GM12892 (cell line): Measurements from ENCODE around the gene GAGE10. TPM values are rescaled to one million over a fixed set of nuclear protein-coding genes. Genes with fewer than 3 reads are reported as not detected.

Experiments used
- DNase-seq: peaks from one replicate; pipeline ENCODE4 v3.0.0; 2011; ENCODE audit not compliant: insufficient read length
- FAIRE-seq: peaks from 2 replicates; lab custom pipeline; 2011; peaks lifted over from hg19 to GRCh38; lab: Jason Lieb, UNC
- POLR2A ChIP-seq: IDR thresholded peaks from 2 replicates; pipeline ENCODE4 v1.6.1; 2011; ENCODE audit warnings: low read depth, low read length, control low read depth
- POLR2AphosphoS5 ChIP-seq: IDR thresholded peaks from 2 replicates; pipeline ENCODE4 v1.6.1; 2011; ENCODE audit warnings: low read depth, low read length, control low read depth
- TAF1 ChIP-seq: IDR thresholded peaks from 2 replicates; pipeline ENCODE4 v1.6.1; 2011; ENCODE audit warnings: low read depth, mild to moderate bottlenecking, control low read depth, low read length, borderline replicate concordance
- polyA plus RNA-seq: library from polyadenylated mRNA; unstranded; fragments of >200 nt; gene quantifications from one replicate; pipeline ENCODE4 v1.2.1, GENCODE V29; 2012; ENCODE audit warnings: missing spikeins, inconsistent platforms; ENCODE audit not compliant: missing spikeins

Gene GAGE10, protein sequence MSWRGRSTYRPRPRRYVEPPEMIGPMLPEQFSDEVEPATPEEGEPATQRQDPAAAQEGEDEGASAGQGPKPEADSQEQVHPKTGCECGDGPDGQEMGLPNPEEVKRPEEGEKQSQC
- polyA plus RNA-seq = not detected

DNA sequence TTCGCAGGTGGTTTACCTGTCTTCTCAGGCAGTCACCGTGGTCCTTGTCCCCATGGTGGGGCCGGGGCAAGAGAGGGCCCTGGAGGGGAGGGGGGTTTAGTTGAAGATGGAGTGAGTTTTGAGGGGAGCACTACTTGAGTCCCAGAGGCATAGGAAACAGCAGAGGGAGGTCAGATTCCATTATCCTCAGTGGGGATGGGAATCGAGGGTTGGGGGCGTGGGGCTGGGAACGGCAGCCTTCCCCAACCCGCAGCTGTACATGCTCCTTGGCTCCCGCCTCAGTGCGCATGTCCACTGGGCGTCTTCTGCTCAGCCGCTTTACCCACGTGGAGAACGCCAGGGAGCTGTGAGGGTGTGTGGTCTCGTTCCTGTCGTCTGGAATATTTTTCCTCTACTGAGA is at the start of gene GAGE10:
TSS of gene GAGE10 (plus strand) at position 301 of the 400 bp plus-strand sequence. CDS start 1,214 bp downstream, outside the sequence.
- no peak for TF ChIP-seq POLR2A
- TF ChIP-seq POLR2AphosphoS5 = no peak
- TF ChIP-seq TAF1 = no peak
- no peak for FAIRE-seq

GRCh38 chrX:49254639-49255038 is 48.8 kb upstream of the GAGE10 start:
- TF ChIP-seq POLR2A (no peak), TAF1 (no peak), POLR2AphosphoS5 (no peak)
- DNase-seq (no peak), FAIRE-seq (no peak)

More for the DNA sequence above, at the start of gene GAGE10:
- DNase-seq = no peak

DNA sequence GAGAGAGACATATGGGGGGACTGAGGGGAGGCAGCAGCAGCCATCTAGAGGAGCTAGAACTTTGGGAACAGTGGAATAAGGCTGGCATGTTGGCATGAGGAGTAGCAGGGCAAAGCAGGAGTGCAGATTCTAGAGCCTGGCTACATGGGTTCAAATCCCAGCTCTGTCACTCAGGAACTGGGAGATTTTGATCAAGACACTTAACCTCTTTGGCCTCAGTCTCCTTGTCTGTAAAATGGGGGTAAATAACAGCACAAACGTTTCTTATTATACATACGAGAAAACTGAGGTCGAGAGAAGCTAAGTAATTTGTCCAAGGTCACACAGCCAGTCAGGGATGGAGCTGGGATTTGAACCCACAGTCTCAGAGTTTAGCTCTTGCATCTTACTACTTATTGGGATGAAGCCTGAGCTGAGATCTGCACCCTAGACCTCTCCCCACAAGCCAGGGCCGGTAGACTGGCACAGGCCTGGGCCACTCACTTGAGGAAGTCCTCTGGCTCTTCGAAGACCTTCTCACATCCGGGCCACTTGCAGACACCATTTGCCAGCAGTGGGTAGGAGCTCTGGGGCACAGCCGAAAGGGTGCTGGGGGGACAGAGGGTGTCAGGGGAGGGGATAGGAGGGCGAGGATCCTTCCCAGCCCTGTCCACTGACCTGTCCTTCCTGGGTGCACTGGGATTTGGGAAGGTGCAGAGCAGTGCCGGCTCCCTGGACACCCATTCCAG is 47.0 kb upstream of the GAGE10 start:
- no peak for TF ChIP-seq POLR2AphosphoS5
- TF ChIP-seq POLR2A = no peak
- no peak for TF ChIP-seq TAF1
- no peak for DNase-seq
- no peak for FAIRE-seq

- TF ChIP-seq POLR2A = no peak
- TF ChIP-seq POLR2AphosphoS5 = no peak
- TF ChIP-seq TAF1 = no peak
- FAIRE-seq = no peak
These were observed 46.2 kb upstream of the GAGE10 start for GRCh38 chrX:49257074-49257790.

DNA sequence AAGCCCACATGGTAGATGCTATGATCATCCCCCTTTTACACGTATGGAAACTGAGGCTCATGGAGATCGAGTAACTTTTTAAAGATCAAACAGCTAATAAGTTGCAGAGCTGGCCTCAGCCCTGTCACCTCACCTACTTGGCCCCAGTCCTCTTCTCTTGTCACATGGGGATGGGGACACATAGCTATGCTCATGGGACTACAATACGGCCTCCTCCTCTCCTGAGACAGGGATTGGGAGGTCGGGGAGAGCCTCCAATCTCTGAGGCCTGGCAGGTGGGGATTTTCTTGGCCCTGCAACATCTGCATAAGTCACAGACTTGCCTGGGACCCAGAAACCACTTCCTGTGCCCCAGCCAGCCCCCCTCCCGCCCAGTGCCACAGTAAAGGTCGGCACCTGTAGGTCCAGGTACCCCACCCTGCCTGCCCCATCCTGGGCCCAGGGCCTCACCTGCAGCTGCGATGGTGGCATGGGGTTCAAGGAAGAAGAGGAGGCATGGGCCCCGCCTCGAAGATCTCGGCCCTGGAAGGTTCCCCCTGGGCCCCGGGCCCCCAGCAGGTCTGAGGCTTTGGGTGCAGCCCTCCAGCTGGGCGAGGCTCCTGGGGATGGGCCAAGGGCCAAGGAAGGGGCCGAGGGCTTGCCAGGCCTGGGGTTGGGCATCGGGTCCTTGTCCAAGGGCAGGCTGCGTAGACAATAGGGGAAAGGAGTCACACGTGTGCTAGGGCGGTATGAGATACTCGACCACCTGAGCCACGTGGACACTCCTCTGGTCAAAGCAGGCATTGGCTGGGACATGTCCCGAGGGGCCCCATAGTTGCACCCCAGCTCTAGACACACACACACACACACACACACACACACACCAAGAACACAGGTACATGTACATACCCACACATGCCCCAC is 45.3 kb upstream of the GAGE10 start:
- TF ChIP-seq TAF1 (no peak), POLR2A (no peak), POLR2AphosphoS5 (no peak)
- no peak for FAIRE-seq
- DNase-seq = no peak

More at GRCh38 chrX:49257074-49257790, 46.2 kb upstream of the GAGE10 start:
- DNase-seq = no peak

- FAIRE-seq (no peak), DNase-seq (no peak)
- no peak for TF ChIP-seq POLR2AphosphoS5
- no peak for TF ChIP-seq TAF1
- TF ChIP-seq POLR2A = no peak
These were observed 44.7 kb upstream of the GAGE10 start for GRCh38 chrX:49258749-49259124.

DNA sequence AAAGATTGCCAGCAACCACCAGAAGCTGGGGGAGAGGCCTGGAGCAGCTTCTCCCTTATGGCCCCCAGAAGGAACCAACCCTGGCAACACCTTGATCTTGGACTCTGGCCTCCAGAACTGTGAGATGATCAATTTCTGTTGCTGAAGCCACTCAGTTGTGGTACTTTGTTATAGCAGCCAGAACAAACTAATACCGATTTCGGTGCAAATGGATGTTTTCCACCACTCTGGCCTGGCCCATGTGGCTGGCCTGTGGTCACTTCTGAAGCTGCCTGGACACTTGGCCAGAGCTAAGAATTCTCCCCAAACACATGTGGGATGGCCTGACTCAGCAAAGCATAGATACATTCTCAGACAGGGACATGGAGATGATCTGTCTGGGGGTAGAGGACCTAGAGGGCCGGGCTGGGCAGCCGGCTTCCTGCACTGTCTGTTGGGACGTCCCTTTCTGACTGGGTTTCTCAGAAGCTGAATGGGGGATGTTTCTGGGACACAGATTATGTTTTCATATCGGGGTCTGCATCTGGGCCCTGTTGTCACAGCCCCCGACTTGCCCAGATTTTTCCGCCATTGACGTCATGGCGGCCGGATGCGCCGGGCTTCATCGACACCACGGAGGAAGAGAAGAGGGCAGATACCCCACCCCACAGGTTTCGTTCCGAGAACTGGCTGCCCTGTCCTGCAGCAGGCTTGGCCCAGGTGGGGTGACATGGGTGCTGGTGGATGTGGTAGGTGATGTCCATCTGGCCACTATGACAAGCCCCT is 43.0 kb upstream of the GAGE10 start:
- no peak for DNase-seq
- TF ChIP-seq POLR2A (no peak), POLR2AphosphoS5 (no peak), TAF1 (no peak)
- FAIRE-seq = no peak

GRCh38 chrX:49262603-49263002 is 40.8 kb upstream of the GAGE10 start:
- DNase-seq (no peak), FAIRE-seq (no peak)
- no peak for TF ChIP-seq POLR2A
- no peak for TF ChIP-seq TAF1
- no peak for TF ChIP-seq POLR2AphosphoS5

- TF ChIP-seq POLR2A (no peak), TAF1 (no peak), POLR2AphosphoS5 (no peak)
- no peak for DNase-seq
These were observed 39.8 kb upstream of the GAGE10 start for GRCh38 chrX:49263631-49264030.

DNA sequence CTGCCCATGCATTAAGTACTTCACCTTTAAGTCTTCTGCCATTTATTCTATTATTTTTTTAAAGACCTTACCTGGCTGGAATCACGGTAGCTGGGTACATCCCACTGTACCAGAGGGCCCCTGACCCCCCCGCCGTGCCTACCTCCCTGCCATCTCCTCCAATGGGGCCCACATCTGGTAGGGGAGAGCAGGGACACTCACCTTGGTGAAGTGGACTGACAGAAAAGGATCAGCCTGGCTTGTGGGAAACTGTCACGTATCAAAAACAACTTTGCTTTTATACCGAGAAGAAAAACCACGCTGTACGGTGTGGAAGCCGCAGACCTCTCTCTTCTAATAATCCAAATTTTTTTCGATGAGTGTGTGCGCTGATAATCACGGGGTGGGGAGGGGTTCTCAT is 39.0 kb upstream of the GAGE10 start, which contains the start of gene FOXP3:
TSS of gene FOXP3 (minus strand) at position 251 of the 400 bp plus-strand sequence. CDS start 6,205 bp downstream, outside the sequence.
- DNase-seq (no peak), FAIRE-seq (no peak)
- TF ChIP-seq POLR2A = no peak

More at GRCh38 chrX:49263631-49264030, 39.8 kb upstream of the GAGE10 start:
- no peak for FAIRE-seq
